ENCODE results near the gene MPPE1. TPM values are rescaled to one million over a fixed set of nuclear protein-coding genes. Genes with fewer than 3 reads are reported as not detected.
"Not testable (repeated sequence)": the region's sequence is repeated elsewhere in the genome, so short reads cannot be mapped to it uniquely, and the experiment has no call there.

Gene MPPE1
- total RNA-seq, 1 donor from 2014 or later = 52.9 TPM

DNA sequence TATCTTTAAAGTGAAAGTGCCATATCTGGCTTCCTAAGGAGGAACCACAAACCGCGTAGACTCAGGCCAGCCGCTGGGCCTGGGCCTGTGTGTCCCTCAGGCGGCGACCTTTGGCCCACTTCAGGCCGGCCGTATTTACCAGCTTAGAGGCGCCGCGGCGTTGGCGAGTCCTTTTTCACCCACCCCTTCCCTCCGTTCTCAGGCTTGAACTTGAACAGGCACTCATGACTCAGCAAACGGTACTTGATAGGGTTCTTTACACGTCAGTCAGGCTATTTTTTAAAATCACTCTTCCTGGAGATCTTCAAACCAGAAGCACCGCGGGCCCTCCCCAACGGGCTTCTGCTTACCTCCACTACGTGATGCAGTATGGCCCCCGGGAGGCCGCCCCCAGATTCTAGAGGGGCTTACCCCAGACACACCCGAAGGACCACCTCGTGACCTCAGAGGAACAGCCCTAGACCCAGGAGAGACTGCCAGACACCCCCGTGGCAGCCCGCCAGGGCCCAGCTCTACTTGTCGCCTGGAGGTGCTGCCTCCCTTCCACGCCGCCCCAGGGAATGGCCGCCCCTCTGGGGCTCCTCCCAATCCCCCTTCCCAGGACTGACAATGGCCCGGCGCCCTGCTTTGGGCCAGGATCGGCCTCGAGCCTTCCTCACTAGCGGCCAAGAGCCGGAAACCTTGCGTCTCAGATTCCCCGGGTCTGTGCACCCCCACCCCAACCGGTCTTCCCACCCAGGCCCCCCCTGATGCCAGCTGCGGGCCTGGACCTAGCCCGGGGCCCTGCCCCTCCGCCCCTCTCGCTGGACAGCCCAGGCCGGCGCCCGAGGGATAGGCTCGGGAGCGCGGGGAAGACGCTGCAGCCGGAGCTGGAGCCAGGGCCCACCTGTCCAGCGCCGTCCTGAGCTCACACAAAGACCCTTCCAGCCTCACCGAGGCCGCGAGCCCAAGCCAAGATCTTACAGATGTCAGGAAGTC lies 39.4 kb upstream of the MPPE1 start:
- Mint-ChIP-seq H3K4me1 (peaks cover 13% of the 10 kb centered on the region), H3K27ac (peak overlapping the region; percentile 70), H3K4me3 (peak overlapping the region; percentile 84), H3K36me3 (ENCODE audit: low read depth) (no peaks in the 10 kb centered on the region), H3K27me3 (no peaks in the 10 kb centered on the region), H3K9me3 (no peaks in the 10 kb centered on the region)
- ChIA-PET CTCF (interaction anchor here (1.0 kb wide), 3 partner anchors 47 to 91 kb away, joined by 3 to 4 read pairs (median 4); no protein-coding TSS in a partner anchor), POLR2A (interaction anchor here (0.6 to 3.1 kb wide), 6 partner anchors 9 to 1001 kb away, joined by 3 to 18 read pairs (median 4); partner anchors contain the start of genes IMPA2 and MPPE1)
- TF ChIP-seq, protein P1, sequence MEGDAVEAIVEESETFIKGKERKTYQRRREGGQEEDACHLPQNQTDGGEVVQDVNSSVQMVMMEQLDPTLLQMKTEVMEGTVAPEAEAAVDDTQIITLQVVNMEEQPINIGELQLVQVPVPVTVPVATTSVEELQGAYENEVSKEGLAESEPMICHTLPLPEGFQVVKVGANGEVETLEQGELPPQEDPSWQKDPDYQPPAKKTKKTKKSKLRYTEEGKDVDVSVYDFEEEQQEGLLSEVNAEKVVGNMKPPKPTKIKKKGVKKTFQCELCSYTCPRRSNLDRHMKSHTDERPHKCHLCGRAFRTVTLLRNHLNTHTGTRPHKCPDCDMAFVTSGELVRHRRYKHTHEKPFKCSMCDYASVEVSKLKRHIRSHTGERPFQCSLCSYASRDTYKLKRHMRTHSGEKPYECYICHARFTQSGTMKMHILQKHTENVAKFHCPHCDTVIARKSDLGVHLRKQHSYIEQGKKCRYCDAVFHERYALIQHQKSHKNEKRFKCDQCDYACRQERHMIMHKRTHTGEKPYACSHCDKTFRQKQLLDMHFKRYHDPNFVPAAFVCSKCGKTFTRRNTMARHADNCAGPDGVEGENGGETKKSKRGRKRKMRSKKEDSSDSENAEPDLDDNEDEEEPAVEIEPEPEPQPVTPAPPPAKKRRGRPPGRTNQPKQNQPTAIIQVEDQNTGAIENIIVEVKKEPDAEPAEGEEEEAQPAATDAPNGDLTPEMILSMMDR (IDR thresholded peaks at IDR 0.05) = no peak
- peak; percentile 49 for DNase-seq
- intact Hi-C loops (cut with micrococcal nuclease) = loop anchor here (1.0 to 2.0 kb wide), 3 partner anchors 34 to 65 kb away; partner anchors contain the start of genes IMPA2 and MPPE1
- peak; percentile 81 for ATAC-seq (ENCODE audit: low read depth)

DNA sequence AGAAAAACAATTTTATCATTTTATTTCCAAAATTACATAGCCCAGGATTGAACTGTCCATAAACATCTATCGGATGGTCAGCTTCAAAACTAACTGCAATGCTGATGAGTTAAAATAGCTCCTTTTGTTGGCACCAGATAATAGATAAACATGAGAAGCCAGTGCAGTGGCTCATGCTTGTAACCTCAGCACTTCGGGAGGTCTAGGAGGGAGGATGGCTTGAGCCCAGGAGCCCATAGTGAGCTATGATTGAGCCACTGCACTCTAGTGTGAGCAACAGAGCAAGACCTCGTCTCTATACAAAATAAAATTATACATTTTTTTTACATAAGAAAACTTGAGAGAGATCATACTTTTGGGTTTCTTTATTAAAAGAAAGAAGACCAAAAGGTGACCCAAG lies 38.6 kb upstream of the MPPE1 start:
- Mint-ChIP-seq H3K36me3 (ENCODE audit: low read depth) (no peaks in the 10 kb centered on the region), H3K27ac (no peak overlapping the region), H3K4me1 (peaks cover 13% of the 10 kb centered on the region), H3K4me3 (peak overlapping the region; percentile 84), H3K9me3 (no peaks in the 10 kb centered on the region), H3K27me3 (no peaks in the 10 kb centered on the region)
- ChIA-PET CTCF (interaction anchor here (1.0 kb wide), 2 partner anchors 48 to 92 kb away, joined by 3 to 4 read pairs; no protein-coding TSS in a partner anchor), POLR2A (interaction anchor here (0.9 to 3.1 kb wide), 4 partner anchors 8 to 103 kb away, joined by 3 to 18 read pairs (median 4); partner anchors contain the start of genes IMPA2 and MPPE1)
- TF ChIP-seq, protein P1 (IDR thresholded peaks at IDR 0.05) = no peak
- DNase-seq = no peak
- intact Hi-C loops (cut with micrococcal nuclease) = loop anchor here (1.0 to 2.0 kb wide), 3 partner anchors 35 to 64 kb away; partner anchors contain the start of genes IMPA2 and MPPE1
- no peak for ATAC-seq (ENCODE audit: low read depth)

DNA sequence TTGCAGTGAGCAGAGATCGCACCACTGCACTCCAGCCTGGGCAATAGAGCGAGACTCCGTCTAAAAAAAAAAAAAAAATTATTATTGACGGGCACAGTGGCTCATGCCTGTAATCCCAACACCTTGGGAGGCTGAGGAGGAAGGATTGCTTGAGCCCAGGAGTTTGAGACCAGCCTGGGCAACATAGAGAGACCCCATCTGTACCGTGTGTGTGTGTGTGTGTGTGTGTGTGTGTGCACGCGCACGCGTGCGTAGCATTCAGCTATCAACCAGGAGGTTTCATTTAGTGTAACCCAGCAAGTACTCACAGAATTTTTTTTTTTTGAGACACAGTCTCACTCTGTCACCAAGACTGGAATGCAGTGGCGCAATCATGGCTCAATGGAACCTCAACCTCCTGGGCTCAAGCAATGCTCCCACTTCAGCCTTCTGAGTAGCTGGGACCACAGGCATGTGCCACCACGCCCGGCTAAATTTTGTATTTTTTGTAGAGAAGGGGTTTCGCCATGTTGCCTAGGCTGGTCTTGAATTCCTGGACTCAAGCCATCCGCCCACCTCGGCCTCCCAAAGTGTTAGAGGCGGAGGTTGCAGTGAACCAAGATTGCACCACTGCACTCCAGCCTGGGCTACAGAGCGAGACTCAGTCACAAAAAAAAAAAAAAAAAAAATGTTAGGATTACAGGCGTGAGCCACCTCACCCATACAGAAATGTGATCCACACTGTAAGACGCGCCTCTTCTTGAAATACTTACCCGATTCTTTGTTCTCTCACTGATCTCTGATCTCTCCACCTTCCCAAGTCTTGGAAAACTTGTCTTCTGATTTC lies 37.9 kb upstream of the MPPE1 start:
- peak overlapping the region; percentile 24 for H3K27ac Mint-ChIP-seq
- not testable (repeated sequence) for H3K36me3 Mint-ChIP-seq (ENCODE audit: low read depth); H3K9me3 Mint-ChIP-seq; DNase-seq; H3K27me3 Mint-ChIP-seq; H3K4me3 Mint-ChIP-seq; ATAC-seq (ENCODE audit: low read depth)
- peaks cover 13% of the 10 kb centered on the region for H3K4me1 Mint-ChIP-seq
- ChIA-PET CTCF (interaction anchor here (1.0 to 1.4 kb wide), 3 partner anchors 44 to 93 kb away, joined by 3 to 4 read pairs (median 3); no protein-coding TSS in a partner anchor), POLR2A (interaction anchor here (0.7 to 3.1 kb wide), 4 partner anchors 8 to 38 kb away, joined by 3 to 18 read pairs (median 5); partner anchors contain the start of genes IMPA2 and MPPE1)
- intact Hi-C loops (cut with micrococcal nuclease) = loop anchor here (2.0 kb wide), 1 partner anchor 63 kb away; no protein-coding TSS in a partner anchor

DNA sequence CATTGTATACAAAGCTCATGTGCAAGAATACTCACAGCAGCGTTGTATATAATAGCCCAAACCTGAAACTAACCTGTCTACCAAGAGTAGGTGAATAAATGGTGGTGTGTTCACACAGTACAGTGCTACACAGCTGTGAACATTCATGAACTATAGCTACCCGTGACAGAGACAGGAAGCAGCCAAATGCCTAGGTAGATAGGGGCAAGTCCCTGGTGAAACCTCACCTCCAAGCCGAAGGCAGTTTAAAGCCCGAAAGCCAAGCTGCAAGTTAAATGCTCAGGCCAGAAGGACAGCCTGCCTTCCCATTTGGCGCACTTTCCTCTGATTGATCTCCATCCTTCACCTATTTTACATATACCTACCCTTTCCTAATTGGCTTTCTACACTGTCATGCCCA lies 36.7 kb upstream of the MPPE1 start:
- TF ChIP-seq, protein P1 (IDR thresholded peaks at IDR 0.05) = no peak
- CTCF ChIA-PET = interaction anchor here (1.4 kb wide), 1 partner anchor 45 kb away, joined by 3 read pairs; no protein-coding TSS in a partner anchor
- ATAC-seq (ENCODE audit: low read depth) = no peak
- Mint-ChIP-seq H3K4me3 (no peak overlapping the region), H3K9me3 (no peaks in the 10 kb centered on the region), H3K27ac (no peak overlapping the region), H3K27me3 (no peaks in the 10 kb centered on the region), H3K4me1 (peaks cover 13% of the 10 kb centered on the region), H3K36me3 (ENCODE audit: low read depth) (no peaks in the 10 kb centered on the region)
- intact Hi-C loops (cut with micrococcal nuclease) = no loop called here
- no peak for DNase-seq
- POLR2A ChIA-PET = no interaction called here

DNA sequence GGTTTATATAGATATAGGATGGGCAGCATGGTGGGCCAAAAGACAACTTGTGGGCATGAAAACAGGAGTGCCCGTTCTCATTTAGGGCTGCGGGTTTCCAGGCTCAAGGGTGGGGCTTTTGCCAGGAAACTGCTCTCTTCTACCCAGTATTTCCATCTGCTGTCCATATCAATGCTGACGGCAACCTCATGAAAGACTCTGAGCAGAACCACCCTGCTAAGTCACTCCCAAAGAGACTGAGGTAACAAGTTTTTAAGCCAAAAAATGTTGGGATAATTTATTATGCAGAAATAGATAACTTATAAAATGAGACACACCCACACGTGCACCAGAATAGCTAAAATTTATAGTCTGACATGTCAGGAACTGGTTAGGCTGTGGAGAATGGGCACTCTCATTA lies 36.1 kb upstream of the MPPE1 start:
- no peak for ATAC-seq (ENCODE audit: low read depth)
- Mint-ChIP-seq H3K36me3 (ENCODE audit: low read depth) (no peaks in the 10 kb centered on the region), H3K27ac (no peak overlapping the region), H3K4me1 (peaks cover 13% of the 10 kb centered on the region), H3K27me3 (no peaks in the 10 kb centered on the region), H3K9me3 (no peaks in the 10 kb centered on the region), H3K4me3 (no peak overlapping the region)
- ChIA-PET POLR2A (no interaction called here), CTCF (no interaction called here)
- TF ChIP-seq, protein P1 (IDR thresholded peaks at IDR 0.05) = no peak
- no peak for DNase-seq
- intact Hi-C loops (cut with micrococcal nuclease) = no loop called here
